GM12874 (cell line): Measurements from ENCODE around the gene SKP1.

Experiments
- TF ChIP-seq, protein P1 (sequence below): IDR thresholded peaks from 2 replicates; pipeline ENCODE4 v1.5.1; 2011; ENCODE audit warnings: low read depth, mild to moderate bottlenecking, control low read depth, low read length, moderate library complexity; ENCODE audit not compliant: insufficient read depth

Gene SKP1

DNA sequence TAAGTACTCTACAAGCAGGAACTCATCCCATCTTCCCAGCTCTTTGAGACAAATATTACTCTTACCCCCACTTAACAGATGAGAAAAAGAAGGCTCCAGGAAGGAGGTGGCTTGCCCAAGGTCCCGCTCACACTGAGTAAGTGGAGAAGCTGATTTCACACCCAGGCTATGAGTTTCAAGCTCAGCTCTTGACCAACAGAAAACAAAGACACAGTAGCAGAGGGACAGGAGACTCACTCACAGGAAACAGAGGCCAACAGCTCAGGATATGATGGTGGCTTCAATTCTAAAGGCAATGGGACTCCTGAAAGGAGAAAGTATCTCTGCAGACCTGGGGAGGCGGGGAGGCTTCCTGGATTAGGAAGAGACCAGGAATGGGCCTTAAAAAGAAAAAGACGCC lies 69.0 kb downstream of the SKP1 start:
- TF ChIP-seq, protein P1, sequence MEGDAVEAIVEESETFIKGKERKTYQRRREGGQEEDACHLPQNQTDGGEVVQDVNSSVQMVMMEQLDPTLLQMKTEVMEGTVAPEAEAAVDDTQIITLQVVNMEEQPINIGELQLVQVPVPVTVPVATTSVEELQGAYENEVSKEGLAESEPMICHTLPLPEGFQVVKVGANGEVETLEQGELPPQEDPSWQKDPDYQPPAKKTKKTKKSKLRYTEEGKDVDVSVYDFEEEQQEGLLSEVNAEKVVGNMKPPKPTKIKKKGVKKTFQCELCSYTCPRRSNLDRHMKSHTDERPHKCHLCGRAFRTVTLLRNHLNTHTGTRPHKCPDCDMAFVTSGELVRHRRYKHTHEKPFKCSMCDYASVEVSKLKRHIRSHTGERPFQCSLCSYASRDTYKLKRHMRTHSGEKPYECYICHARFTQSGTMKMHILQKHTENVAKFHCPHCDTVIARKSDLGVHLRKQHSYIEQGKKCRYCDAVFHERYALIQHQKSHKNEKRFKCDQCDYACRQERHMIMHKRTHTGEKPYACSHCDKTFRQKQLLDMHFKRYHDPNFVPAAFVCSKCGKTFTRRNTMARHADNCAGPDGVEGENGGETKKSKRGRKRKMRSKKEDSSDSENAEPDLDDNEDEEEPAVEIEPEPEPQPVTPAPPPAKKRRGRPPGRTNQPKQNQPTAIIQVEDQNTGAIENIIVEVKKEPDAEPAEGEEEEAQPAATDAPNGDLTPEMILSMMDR, result no peak

DNA sequence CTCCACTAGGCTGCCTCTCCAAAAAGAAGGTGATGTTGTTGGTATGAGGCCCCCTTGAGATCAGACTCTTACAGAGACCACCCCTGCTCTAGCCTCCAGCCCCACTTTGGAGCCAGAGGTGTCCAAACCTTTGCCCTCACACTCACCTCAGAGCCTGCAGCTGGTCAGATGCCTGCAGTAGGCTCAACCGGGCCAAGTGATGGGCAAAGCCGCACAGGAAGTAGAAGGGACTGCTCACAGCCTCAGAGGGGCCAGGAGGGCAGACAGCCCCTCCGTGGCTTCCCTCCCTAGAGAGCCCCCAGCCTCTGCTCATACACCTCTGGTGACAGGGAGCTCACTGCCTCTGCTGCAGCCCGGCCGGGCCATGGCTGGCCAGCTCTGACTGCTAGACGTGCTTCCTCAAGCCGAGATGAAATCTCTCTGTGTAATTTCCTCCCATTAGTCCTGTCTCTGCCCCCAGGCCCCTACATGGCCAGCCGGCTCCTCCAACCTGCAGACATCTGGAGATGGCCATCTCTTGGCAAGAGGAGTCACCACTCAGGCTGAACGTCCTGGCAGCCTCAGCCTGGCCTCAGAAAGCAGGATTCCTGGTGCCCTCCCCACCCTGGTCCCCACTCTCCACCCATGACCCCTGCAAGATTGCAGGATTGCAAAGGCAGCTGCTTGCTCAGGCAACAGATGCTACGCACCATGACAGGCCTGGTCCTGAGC lies 69.6 kb downstream of the SKP1 start:
- TF ChIP-seq, protein P1, result no peak

DNA sequence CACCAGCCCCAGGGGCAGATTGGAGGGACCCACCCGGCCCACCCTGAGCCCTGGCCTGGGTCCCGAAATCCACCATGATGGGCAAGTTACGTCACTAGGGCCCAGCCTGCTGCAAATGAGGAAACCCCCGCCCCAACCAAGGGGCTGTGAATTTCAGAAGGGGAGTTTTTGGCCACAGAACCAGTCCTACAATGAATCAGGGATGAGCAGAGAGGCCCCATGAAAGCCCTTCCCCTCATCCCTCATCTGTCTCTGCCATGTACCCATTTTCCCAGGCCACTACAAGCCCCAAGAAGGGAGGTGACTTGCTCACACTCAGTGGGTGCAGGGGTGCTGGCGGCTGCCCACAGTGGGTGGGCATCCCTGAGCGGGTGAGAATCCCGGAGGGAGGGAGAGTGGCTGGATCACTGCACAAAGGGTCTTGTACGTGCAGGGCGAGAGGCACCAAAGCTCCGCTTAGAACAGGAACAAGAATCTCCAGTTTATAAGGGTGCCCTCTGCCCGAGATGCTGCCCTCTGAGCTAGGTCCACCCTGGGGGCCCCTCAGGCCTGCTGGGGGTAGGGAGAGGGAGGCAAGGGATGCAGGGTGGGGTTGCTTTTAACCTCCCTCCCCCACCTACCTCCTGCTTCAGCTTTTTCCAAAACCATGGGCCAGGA lies 72.6 kb downstream of the SKP1 start:
- TF ChIP-seq, protein P1, result no peak

DNA sequence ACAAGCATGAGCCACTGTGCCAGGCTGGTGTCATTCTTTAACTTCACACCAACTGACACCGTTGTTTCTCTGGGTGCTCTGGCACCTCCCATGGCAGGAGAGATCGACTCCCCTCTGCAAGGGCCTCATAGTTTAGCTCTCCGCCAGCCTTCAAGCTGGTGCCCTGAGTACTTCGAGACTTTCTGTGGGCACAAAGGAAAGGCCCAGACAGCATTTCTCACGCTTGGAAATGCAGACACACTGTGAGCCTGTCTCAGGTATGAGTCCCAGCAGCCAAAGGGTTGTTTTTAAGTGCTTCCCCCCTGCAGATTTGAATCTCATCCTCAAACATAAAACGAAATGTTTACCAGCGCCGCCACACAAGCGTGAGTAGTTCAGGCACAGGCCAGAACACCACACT lies 73.4 kb downstream of the SKP1 start:
- TF ChIP-seq, protein P1, result no peak

DNA sequence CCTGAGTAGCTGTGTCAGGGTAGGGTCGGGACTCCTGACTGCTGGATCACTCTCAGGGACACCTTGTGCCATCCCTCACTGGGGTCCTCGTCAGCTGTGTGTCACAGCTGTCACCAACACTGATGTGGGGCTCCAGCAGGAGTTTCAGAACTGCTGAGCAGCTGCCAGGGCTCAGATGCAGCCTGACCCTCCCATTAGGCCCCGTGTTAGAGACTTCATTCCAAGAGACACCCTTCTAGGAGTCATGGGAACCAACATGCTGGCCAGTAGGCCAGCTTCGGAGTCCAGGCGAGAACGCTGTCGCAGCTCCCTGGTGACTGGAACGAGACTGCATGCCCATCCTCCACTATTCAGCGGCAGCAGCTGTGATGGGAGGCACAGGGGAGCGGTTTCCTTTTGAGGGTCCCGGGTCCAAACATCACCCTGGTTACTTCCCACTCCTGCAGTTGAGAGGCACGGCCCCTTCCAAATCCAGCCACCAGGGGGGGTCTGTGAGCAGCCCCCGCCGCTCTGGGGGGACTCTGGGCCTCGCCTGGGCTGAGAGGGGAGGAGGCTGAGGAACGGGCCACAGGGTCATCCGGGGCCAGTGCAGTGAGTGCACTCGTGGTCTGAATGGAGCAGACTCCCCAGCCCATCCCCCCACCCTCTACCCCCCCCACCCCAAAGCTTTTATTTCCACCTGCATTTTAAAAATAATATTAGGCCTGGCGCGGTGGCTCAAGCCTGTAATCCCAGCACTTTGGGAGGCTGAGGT lies 74.9 kb downstream of the SKP1 start:
- TF ChIP-seq, protein P1, result peak; percentile 94

DNA sequence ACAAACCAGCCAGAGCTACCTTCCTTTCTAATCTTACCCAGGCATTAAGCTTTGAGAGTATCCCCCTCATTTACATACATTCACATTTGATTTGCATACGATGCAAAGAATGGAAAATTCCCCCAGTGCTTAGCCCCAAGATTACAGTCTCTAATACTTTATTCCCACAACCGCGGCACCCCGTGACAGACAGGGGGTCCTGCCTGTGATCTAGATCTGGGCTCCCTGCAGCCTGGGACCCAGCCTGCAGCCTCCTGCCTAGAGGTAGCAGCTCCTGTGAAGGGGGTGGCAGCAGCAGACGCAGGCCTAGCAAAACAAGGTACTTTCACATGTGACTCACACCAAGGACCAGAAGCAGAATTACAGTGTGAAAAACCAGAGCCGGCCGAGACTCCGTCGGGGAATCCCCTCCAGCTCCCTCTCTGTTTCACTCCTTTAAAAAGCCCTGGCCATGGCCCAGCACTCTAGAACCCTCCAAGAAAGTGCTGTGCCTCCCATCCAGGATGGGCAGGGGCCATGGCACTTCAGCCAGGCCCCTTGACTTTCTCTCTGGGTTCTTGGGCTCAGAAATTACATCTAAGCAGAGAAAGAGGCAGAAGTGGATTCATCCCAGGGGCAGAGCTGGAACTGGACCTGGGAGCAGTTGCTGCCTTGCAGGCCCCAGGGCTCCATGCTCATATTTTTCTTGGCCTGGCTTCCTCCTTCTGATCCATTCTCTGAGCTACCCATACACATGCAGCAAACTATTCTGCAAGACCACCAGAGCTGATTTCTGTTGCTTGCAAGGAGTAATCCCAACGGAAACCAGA lies 76.3 kb downstream of the SKP1 start:
- TF ChIP-seq, protein P1, result no peak

DNA sequence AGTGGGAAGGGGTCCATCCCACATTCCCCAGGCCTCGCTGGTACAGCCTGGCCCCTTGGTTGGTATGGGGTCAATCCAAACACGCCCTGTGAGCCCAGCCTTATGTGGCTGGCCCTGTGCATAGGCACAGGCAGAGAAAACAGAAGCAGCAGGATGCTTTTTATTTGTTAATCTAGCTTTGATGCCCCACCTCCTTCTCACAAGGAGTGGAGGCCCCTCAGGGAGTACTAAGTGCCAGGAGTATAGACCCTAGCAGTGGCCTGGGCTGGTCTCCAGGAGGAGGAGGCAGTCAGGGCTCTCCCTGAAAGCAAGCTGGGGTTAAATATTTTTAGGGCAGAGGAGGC lies 76.8 kb downstream of the SKP1 start:
- TF ChIP-seq, protein P1, result no peak
